ENCODE results near the gene TMEM181.
"Not testable (repeated sequence)": the region's sequence is repeated elsewhere in the genome, so short reads cannot be mapped to it uniquely, and the experiment has no call there.

TMEM181 gene

DNA sequence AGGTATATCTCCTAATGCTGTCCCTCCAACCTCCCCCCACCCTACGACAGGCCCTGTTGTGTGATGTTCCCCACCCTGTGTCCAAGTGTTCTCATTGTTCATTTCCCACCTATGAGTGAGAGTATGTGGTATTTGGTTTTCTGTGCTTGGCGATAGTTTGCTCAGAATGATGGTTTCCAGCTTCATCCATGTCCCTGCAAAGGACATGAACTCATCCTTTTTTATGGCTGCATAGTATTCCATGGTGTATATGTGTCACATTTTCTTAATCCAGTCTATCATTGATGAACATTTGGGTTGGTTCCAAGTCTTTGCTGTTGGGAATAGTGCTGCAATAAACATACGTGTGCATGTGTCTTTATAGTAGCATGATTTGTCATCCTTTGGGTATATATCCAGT lies 54.7 kb downstream of the TMEM181 start:
- H3K9me3 ChIP-seq (ENCODE audit: control insufficient read depth in 1 of 2, low read length in 2 of 2); H3K4me1 ChIP-seq (ENCODE audit: control insufficient read depth in 1 of 2, insufficient read depth in 2 of 2, low read length in 2 of 2); H3K4me3 ChIP-seq (ENCODE audit: low read depth in 1 of 2, low read length in 2 of 2); H3K27ac ChIP-seq (ENCODE audit: low read length); H3K27me3 ChIP-seq (ENCODE audit: low read depth, low read length): not testable (repeated sequence)
- H3K36me3 ChIP-seq (ENCODE audit: control insufficient read depth in 1 of 2, insufficient read depth in 2 of 2, low read length in 2 of 2) = peaks cover 20 to 27% of the 10 kb centered on the region in 2 donors

DNA sequence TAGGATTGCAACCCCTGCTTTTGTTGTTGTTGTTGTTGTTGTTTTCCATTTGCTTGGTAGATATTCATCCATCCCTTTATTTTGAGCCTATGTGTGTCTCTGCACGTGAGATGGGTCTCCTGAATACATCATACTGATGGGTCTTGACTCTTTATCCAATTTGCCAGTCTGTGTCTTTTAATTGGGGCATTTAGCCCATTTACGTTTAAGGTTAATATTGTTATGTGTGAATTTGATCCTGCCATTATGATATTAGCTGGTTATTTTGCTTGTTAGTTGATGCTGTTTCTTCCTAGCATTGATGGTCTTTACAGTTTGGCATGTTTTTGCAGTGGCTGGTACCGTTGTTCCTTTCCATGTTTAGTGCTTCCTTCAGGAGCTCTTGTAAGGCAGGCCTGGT lies 58.4 kb downstream of the TMEM181 start:
- not testable (repeated sequence) for H3K9me3 ChIP-seq (ENCODE audit: control insufficient read depth in 1 of 2, low read length in 2 of 2); H3K27ac ChIP-seq (ENCODE audit: low read length); H3K4me1 ChIP-seq (ENCODE audit: control insufficient read depth in 1 of 2, insufficient read depth in 2 of 2, low read length in 2 of 2); H3K4me3 ChIP-seq (ENCODE audit: low read depth in 1 of 2, low read length in 2 of 2); H3K27me3 ChIP-seq (ENCODE audit: low read depth, low read length)
- peaks cover 16 to 21% of the 10 kb centered on the region in 2 donors for H3K36me3 ChIP-seq (ENCODE audit: control insufficient read depth in 1 of 2, insufficient read depth in 2 of 2, low read length in 2 of 2)

DNA sequence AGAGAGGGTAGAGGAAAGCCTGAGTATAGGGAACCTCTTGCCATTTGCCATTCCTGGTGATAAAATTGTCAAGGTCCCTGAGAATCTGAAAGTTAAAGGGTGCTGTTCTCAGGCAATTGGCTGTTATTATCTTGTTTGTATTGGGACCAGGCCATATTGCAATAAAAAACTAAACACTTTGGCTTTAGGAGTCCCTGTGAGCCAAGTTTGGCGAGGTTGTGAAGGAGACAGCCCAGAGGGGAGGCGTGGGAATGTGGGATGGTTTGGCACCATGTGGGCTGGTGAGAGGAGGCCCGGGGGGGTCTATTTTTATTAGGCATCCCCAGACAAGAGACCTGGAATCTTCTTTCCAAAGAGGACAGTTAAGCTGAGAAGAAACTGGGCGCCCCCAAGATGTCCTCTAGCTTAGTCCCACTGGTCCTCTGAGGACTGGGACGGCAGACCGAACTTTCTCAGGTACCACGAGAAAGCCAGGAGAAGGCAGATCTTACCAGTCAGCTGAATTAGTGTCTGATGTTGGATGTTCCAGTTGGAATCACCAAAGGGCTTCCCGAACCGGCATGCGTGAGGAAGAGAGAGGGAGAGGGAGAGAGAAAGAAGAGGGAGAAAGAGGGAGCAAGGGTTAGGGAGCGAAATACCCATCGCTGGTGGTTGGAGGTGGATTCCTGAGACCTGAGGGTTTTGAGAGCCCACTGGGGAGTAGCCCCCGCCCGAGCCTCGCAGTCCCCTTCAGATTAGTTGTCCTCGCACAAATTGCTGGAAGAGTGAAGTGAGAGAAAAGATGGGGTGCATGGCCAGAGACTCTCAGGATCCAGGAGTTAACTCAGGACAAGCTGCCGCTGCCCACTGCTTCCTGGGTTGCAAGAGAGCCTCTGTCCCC lies 60.3 kb downstream of the TMEM181 start:
- no peaks in the 10 kb centered on the region for H3K4me1 ChIP-seq (ENCODE audit: control insufficient read depth in 1 of 2, insufficient read depth in 2 of 2, low read length in 2 of 2)
- no peaks in the 10 kb centered on the region for H3K9me3 ChIP-seq (ENCODE audit: control insufficient read depth in 1 of 2, low read length in 2 of 2)
- no peak overlapping the region for H3K4me3 ChIP-seq (ENCODE audit: low read depth in 1 of 2, low read length in 2 of 2)
- H3K27me3 ChIP-seq (ENCODE audit: low read depth, low read length) = no peaks in the 10 kb centered on the region
- H3K36me3 ChIP-seq (ENCODE audit: control insufficient read depth in 1 of 2, insufficient read depth in 2 of 2, low read length in 2 of 2) = peaks cover 20 to 26% of the 10 kb centered on the region in 2 donors
- no peak overlapping the region for H3K27ac ChIP-seq (ENCODE audit: low read length)

- Histone ChIP-seq H3K36me3 (ENCODE audit: control insufficient read depth in 1 of 2, insufficient read depth in 2 of 2, low read length in 2 of 2) (peaks cover 27 to 35% of the 10 kb centered on the region in 2 donors), H3K4me1 (ENCODE audit: control insufficient read depth in 1 of 2, insufficient read depth in 2 of 2, low read length in 2 of 2) (no peaks in the 10 kb centered on the region), H3K27me3 (ENCODE audit: low read depth, low read length) (no peaks in the 10 kb centered on the region), H3K9me3 (ENCODE audit: control insufficient read depth in 1 of 2, low read length in 2 of 2) (no peaks in the 10 kb centered on the region), H3K4me3 (ENCODE audit: low read depth in 1 of 2, low read length in 2 of 2) (no peak overlapping the region), H3K27ac (ENCODE audit: low read length) (no peak overlapping the region)
Measured at GRCh38 chr6:158620963-158621693, 61.2 kb downstream of the TMEM181 start.

GRCh38 chr6:158621694-158622544 lies 62.0 kb downstream of the TMEM181 start:
- peaks cover 33 to 42% of the 10 kb centered on the region in 2 donors for H3K36me3 ChIP-seq (ENCODE audit: control insufficient read depth in 1 of 2, insufficient read depth in 2 of 2, low read length in 2 of 2)

GRCh38 chr6:158622545-158623190 lies 62.8 kb downstream of the TMEM181 start:
- Histone ChIP-seq H3K4me3 (ENCODE audit: low read depth in 1 of 2, low read length in 2 of 2) (no peak overlapping the region), H3K4me1 (ENCODE audit: control insufficient read depth in 1 of 2, insufficient read depth in 2 of 2, low read length in 2 of 2) (no peaks in the 10 kb centered on the region), H3K27me3 (ENCODE audit: low read depth, low read length) (no peaks in the 10 kb centered on the region), H3K27ac (ENCODE audit: low read length) (no peak overlapping the region), H3K9me3 (ENCODE audit: control insufficient read depth in 1 of 2, low read length in 2 of 2) (no peaks in the 10 kb centered on the region), H3K36me3 (ENCODE audit: control insufficient read depth in 1 of 2, insufficient read depth in 2 of 2, low read length in 2 of 2) (peaks cover 36 to 46% of the 10 kb centered on the region in 2 donors)

More at GRCh38 chr6:158621694-158622544, 62.0 kb downstream of the TMEM181 start:
- no peak overlapping the region for H3K4me3 ChIP-seq (ENCODE audit: low read depth in 1 of 2, low read length in 2 of 2)
- no peaks in the 10 kb centered on the region for H3K9me3 ChIP-seq (ENCODE audit: control insufficient read depth in 1 of 2, low read length in 2 of 2)
- H3K27me3 ChIP-seq (ENCODE audit: low read depth, low read length) = no peaks in the 10 kb centered on the region
- no peaks in the 10 kb centered on the region for H3K4me1 ChIP-seq (ENCODE audit: control insufficient read depth in 1 of 2, insufficient read depth in 2 of 2, low read length in 2 of 2)
- H3K27ac ChIP-seq (ENCODE audit: low read length) = no peak overlapping the region

- H3K27ac ChIP-seq (ENCODE audit: low read length) = no peak overlapping the region
- no peak overlapping the region for H3K4me3 ChIP-seq (ENCODE audit: low read depth in 1 of 2, low read length in 2 of 2)
- peaks cover 42 to 59% of the 10 kb centered on the region in 2 donors for H3K36me3 ChIP-seq (ENCODE audit: control insufficient read depth in 1 of 2, insufficient read depth in 2 of 2, low read length in 2 of 2)
- H3K9me3 ChIP-seq (ENCODE audit: control insufficient read depth in 1 of 2, low read length in 2 of 2) = no peaks in the 10 kb centered on the region
- no peaks in the 10 kb centered on the region for H3K27me3 ChIP-seq (ENCODE audit: low read depth, low read length)
- no peaks in the 10 kb centered on the region for H3K4me1 ChIP-seq (ENCODE audit: control insufficient read depth in 1 of 2, insufficient read depth in 2 of 2, low read length in 2 of 2)
Measured at GRCh38 chr6:158624684-158625682, 65.1 kb downstream of the TMEM181 start.

DNA sequence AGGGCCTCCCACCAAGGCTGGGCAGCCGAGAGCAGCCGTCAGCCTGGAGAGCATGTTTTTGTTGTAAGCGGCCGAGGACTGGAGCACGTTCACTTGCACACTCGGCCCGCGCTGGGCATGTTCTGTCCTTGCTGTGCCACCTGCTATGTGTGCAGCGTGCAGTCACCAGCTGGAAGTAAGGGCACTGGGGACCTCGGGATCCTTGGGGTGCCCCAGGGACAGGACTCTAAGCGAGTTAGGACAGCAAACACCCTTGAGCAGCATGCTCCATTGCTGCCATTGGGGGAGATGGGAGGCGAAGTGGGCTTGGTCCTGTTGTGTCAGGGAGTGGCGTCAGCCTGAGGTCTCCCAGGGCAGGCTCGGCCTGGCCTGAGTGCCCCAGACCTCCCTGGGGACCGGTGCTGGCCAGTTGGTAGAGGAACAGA lies 66.0 kb downstream of the TMEM181 start:
- H3K4me3 ChIP-seq (ENCODE audit: low read depth in 1 of 2, low read length in 2 of 2) = no peak overlapping the region
- peaks cover 40 to 50% of the 10 kb centered on the region in 2 donors for H3K36me3 ChIP-seq (ENCODE audit: control insufficient read depth in 1 of 2, insufficient read depth in 2 of 2, low read length in 2 of 2)
- no peaks in the 10 kb centered on the region for H3K9me3 ChIP-seq (ENCODE audit: control insufficient read depth in 1 of 2, low read length in 2 of 2)
- H3K27ac ChIP-seq (ENCODE audit: low read length) = no peak overlapping the region
- H3K27me3 ChIP-seq (ENCODE audit: low read depth, low read length) = no peaks in the 10 kb centered on the region
- peaks cover 0 to 3% of the 10 kb centered on the region in 2 donors for H3K4me1 ChIP-seq (ENCODE audit: control insufficient read depth in 1 of 2, insufficient read depth in 2 of 2, low read length in 2 of 2)

DNA sequence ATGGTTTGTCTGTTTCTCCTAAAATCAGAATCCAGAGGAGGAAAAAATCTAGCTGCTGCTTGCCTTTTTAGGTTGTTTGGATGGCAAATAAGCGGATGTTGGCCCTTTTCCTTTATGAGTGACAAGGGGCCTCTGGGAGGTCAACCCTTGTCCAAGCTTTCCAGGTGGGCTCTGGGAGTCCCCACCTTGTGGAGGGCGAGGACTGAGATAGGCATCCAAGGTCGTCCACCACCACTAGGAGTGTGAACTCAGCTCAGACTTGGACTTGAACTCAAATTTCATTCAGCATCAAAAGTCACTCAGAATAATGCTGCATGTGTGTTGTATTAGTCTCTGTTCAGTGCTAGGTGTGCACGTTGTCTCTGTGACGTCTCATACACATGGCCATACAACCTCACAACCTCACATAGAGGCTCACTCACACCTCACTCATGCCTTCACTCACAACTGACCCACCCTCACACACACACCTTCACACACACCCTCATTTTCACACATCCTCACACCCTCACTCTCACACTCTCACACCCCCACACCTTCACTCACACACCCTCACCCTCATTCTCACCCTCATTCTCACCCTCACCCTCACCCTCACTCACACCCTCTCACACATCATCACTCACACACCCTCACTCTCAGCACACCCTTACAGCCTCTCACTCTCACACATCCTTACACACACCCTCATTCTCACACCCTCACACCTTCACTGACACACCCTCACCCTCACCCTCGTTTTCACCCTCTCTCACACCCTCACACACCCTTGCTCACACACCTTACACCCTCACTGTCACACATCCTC lies 66.7 kb downstream of the TMEM181 start:
- H3K4me1 ChIP-seq (ENCODE audit: control insufficient read depth in 1 of 2, insufficient read depth in 2 of 2, low read length in 2 of 2) = peaks cover 2 to 9% of the 10 kb centered on the region in 2 donors
- H3K36me3 ChIP-seq (ENCODE audit: control insufficient read depth in 1 of 2, insufficient read depth in 2 of 2, low read length in 2 of 2) = peaks cover 36 to 43% of the 10 kb centered on the region in 2 donors
- no peaks in the 10 kb centered on the region for H3K9me3 ChIP-seq (ENCODE audit: control insufficient read depth in 1 of 2, low read length in 2 of 2)

More for the DNA sequence above, 66.7 kb downstream of the TMEM181 start:
- Histone ChIP-seq H3K4me3 (ENCODE audit: low read depth in 1 of 2, low read length in 2 of 2) (no peak overlapping the region), H3K27ac (ENCODE audit: low read length) (no peak overlapping the region), H3K27me3 (ENCODE audit: low read depth, low read length) (no peaks in the 10 kb centered on the region)

Data from muscle layer of duodenum (tissue), 2 donors.